Upper lobe of left lung (tissue), 4 donors: ENCODE measurements around the gene TRIM75.

Experiments used
- EP300 ChIP-seq, 4 donors: sonication (generic); formaldehyde crosslinking; IDR thresholded peaks; one replicate each; pipeline ENCODE4 v1.5.1; 2017; ENCODE audit warnings: antibody characterized with exemption in 4 of 4, control low read depth in 2 of 4
- POLR2A ChIP-seq, 4 donors: fragments of 450-650 bp; IDR thresholded peaks; one replicate each; pipeline ENCODE4 v1.5.1; 2016 to 2017; ENCODE audit warnings: antibody characterized with exemption in 4 of 4, mild to moderate bottlenecking in 2 of 4
- POLR2AphosphoS5 ChIP-seq, 2 donors: sonication (generic); formaldehyde crosslinking; IDR thresholded peaks; one replicate each; pipeline ENCODE4 v1.5.1; 2017; ENCODE audit warnings: antibody characterized with exemption in 2 of 2
- TF ChIP-seq, protein P1 (sequence below), 6 experiments: fragments of 450-650 bp in 4 of 6; fragments of 200-600 bp in 2 of 6; sonication (generic) in 2 of 6; IDR thresholded peaks; one replicate each; pipeline ENCODE4 v1.5.1; 2016 to 2019; ENCODE audit warnings: antibody characterized with exemption in 6 of 6

DNA sequence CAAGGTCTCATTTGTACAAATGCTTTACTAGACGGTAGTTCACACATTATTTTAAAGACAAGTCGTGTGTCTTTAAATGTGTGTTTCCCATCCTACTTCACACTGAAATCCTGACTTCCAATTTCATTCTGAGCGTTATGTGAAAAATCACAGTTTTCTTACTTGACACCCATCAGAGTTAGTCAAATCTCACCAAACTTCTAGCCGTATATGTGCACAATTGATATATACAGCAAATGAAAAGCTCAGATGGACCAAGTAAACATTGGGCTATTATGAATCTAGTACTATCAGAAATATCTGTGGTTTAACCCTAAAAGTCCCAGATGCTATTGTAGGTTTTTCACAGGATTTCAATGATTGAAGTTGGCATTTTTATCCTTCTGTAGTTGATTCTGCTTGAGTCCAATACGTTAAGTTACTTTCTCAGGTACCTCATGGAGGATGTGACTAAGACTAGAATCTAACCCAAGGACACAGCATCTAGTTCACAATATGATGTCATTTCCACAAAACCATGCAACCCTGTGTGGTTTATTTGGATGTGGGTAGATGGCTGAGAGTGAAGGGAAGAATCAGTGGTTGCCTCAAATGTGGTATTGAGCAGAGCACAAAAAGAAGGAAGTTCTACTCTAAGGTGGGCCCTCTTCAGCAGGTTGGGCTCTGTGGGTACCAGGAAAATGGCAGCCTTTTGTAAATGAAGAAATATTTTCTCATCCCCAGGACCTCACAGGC lies 44.0 kb upstream of the TRIM75 start:
- TF ChIP-seq, protein P1, sequence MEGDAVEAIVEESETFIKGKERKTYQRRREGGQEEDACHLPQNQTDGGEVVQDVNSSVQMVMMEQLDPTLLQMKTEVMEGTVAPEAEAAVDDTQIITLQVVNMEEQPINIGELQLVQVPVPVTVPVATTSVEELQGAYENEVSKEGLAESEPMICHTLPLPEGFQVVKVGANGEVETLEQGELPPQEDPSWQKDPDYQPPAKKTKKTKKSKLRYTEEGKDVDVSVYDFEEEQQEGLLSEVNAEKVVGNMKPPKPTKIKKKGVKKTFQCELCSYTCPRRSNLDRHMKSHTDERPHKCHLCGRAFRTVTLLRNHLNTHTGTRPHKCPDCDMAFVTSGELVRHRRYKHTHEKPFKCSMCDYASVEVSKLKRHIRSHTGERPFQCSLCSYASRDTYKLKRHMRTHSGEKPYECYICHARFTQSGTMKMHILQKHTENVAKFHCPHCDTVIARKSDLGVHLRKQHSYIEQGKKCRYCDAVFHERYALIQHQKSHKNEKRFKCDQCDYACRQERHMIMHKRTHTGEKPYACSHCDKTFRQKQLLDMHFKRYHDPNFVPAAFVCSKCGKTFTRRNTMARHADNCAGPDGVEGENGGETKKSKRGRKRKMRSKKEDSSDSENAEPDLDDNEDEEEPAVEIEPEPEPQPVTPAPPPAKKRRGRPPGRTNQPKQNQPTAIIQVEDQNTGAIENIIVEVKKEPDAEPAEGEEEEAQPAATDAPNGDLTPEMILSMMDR (IDR thresholded peaks at IDR 0.05), result no peak
- TF ChIP-seq POLR2A (IDR thresholded peaks at IDR 0.05), result no peak
- TF ChIP-seq EP300 (IDR thresholded peaks at IDR 0.05), result no peak
- no peak for TF ChIP-seq POLR2AphosphoS5 (IDR thresholded peaks at IDR 0.05)
